Lower lobe of right lung (tissue), 2 donors: Measurements from ENCODE around the gene ORC3. TPM values are rescaled to one million over a fixed set of nuclear protein-coding genes. Genes with fewer than 3 reads are reported as not detected.

Source experiments
- ATAC-seq, 2 donors: fragments of 200-7000 bp; cut with Tn5 transposase; one replicate each; pipeline ENCODE4 v1.9.1; 2020 to 2022; ENCODE audit warnings: mild to moderate bottlenecking in 2 of 2, moderate library complexity in 2 of 2
- DNase-seq: peaks from one replicate; pipeline ENCODE4 v3.0.0-alpha.2; 2020
- H3K27ac ChIP-seq: fragments of 200-600 bp; one replicate; pipeline ENCODE4 v1.8.0; 2022
- H3K27me3 ChIP-seq: fragments of 200-600 bp; one replicate; pipeline ENCODE4 v1.8.0; 2022; ENCODE audit warnings: low read depth
- H3K36me3 ChIP-seq: fragments of 200-600 bp; one replicate; pipeline ENCODE4 v1.8.0; 2022; ENCODE audit warnings: mild to moderate bottlenecking
- H3K4me1 ChIP-seq: fragments of 200-600 bp; one replicate; pipeline ENCODE4 v1.8.0; 2022
- H3K4me3 ChIP-seq: fragments of 200-600 bp; one replicate; pipeline ENCODE4 v1.8.0; 2022; ENCODE audit warnings: mild to moderate bottlenecking
- H3K9me3 ChIP-seq: fragments of 200-600 bp; one replicate; pipeline ENCODE4 v1.8.0; 2022
- CTCF ChIP-seq: fragments of 200-600 bp; IDR thresholded peaks from one replicate; pipeline ENCODE4 v1.8.0; 2022; ENCODE audit warnings: antibody characterized with exemption, mild to moderate bottlenecking
- intact Hi-C: fragments of 100-400 bp; cut with DNase I; formaldehyde crosslinking; loops from one replicate; pipeline ENCODE4 v1.11.0; 2022
- total RNA-seq: library from RNA; stranded (reverse); fragmentation: NEBNext Ultra II Directional; extraction: Animal tissue kit (Norgen Biotek cat#: 25700); gene quantifications from one replicate; pipeline ENCODE4 v1.2.1, GENCODE V29; 2021
- donor health status: DM: no; HTN: yes; CAD: no; lungs with severe emphysema.

The ORC3 gene
- total RNA-seq, 1 donor from 2014 or later, result 16.6 TPM

GRCh38 chr6:87623248-87623647 is 33.3 kb downstream of the ORC3 start:
- intact Hi-C loops, result no loop called here
- TF ChIP-seq CTCF, result no peak
- H3K27ac ChIP-seq, result no peak overlapping the region
- no peak overlapping the region for H3K4me3 ChIP-seq
- no peak for DNase-seq
- H3K4me1 ChIP-seq, result no peaks in the 10 kb centered on the region
- H3K36me3 ChIP-seq, result peaks cover 17% of the 10 kb centered on the region
- H3K9me3 ChIP-seq, result no peaks in the 10 kb centered on the region
- peak in 1 of 2 donors; percentile 9 for ATAC-seq
- no peaks in the 10 kb centered on the region for H3K27me3 ChIP-seq

GRCh38 chr6:87628424-87628823 is 38.5 kb downstream of the ORC3 start:
- H3K9me3 ChIP-seq, result no peaks in the 10 kb centered on the region
- no peaks in the 10 kb centered on the region for H3K4me1 ChIP-seq
- DNase-seq (no peak), ATAC-seq (no peak)
- intact Hi-C loops, result no loop called here
- no peak overlapping the region for H3K27ac ChIP-seq
- no peak overlapping the region for H3K4me3 ChIP-seq
- no peaks in the 10 kb centered on the region for H3K27me3 ChIP-seq
- TF ChIP-seq CTCF, result no peak
- no peaks in the 10 kb centered on the region for H3K36me3 ChIP-seq

- no peak for ATAC-seq
- intact Hi-C loops, result no loop called here
These were observed 38.9 kb downstream of the ORC3 start for GRCh38 chr6:87628881-87629280.

DNA sequence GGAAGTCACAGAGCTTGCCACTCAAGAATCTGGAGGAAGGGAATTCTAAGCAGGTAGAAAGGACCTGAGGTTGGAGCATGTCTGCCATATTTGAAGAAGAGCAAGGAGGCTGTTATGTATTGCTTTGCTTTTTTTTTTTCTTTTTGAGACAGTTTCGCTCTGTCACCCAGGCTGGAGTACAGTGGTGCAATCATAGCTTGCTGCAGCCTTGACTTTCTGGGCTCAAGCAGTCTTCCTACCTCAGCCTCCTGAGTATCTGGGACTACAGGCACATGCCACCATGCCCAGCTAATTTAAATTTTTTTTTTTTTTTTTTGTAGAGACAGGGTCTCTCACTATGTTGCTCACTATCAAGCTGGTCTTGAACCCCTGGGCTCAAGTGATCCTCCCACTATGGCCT is 40.8 kb downstream of the ORC3 start:
- no peaks in the 10 kb centered on the region for H3K4me1 ChIP-seq
- no peak overlapping the region for H3K27ac ChIP-seq
- H3K36me3 ChIP-seq, result peaks cover 11% of the 10 kb centered on the region
- no peaks in the 10 kb centered on the region for H3K27me3 ChIP-seq
- H3K4me3 ChIP-seq, result no peak overlapping the region
- intact Hi-C loops, result no loop called here
- no peak for TF ChIP-seq CTCF
- DNase-seq (no peak), ATAC-seq (no peak)
- no peaks in the 10 kb centered on the region for H3K9me3 ChIP-seq

More at GRCh38 chr6:87628881-87629280, 38.9 kb downstream of the ORC3 start:
- no peaks in the 10 kb centered on the region for H3K9me3 ChIP-seq
- no peaks in the 10 kb centered on the region for H3K27me3 ChIP-seq
- no peak for DNase-seq
- no peaks in the 10 kb centered on the region for H3K36me3 ChIP-seq
- no peaks in the 10 kb centered on the region for H3K4me1 ChIP-seq
- no peak for TF ChIP-seq CTCF
- no peak overlapping the region for H3K27ac ChIP-seq
- H3K4me3 ChIP-seq, result no peak overlapping the region

- DNase-seq (no peak), ATAC-seq (no peak)
- no peak overlapping the region for H3K27ac ChIP-seq
- TF ChIP-seq CTCF, result no peak
- no peak overlapping the region for H3K4me3 ChIP-seq
- peaks cover 22% of the 10 kb centered on the region for H3K36me3 ChIP-seq
- no peaks in the 10 kb centered on the region for H3K4me1 ChIP-seq
- intact Hi-C loops, result no loop called here
- H3K9me3 ChIP-seq, result no peaks in the 10 kb centered on the region
- H3K27me3 ChIP-seq, result no peaks in the 10 kb centered on the region
These were observed 43.9 kb downstream of the ORC3 start for GRCh38 chr6:87633851-87634250.

- no peak for TF ChIP-seq CTCF
These were observed 46.4 kb downstream of the ORC3 start for GRCh38 chr6:87636315-87636714.

More at GRCh38 chr6:87636315-87636714, 46.4 kb downstream of the ORC3 start:
- peaks cover 22% of the 10 kb centered on the region for H3K36me3 ChIP-seq
- H3K4me1 ChIP-seq, result no peaks in the 10 kb centered on the region
- ATAC-seq (no peak), DNase-seq (no peak)
- H3K4me3 ChIP-seq, result no peak overlapping the region
- intact Hi-C loops, result no loop called here
- no peaks in the 10 kb centered on the region for H3K27me3 ChIP-seq
- no peaks in the 10 kb centered on the region for H3K9me3 ChIP-seq
- H3K27ac ChIP-seq, result no peak overlapping the region
